KBM-7 (cell line): Measurements from ENCODE around the gene AREG.

Source experiments
- DNase-seq: peaks from one replicate; pipeline ENCODE4 v3.0.0-alpha.2; 2015
- in situ Hi-C: fragments of 300-500 bp; cut with MboI; formaldehyde crosslinking; loops from 2 replicates; pipeline ENCODE4 v1.14.3; 2020; ENCODE audit warnings: low sequenced_read_pairs, low pct_unique_long_range_greater_than_20kb, mixed read lengths

The AREG gene

GRCh38 chr4:74455361-74456055 lies 10.6 kb downstream of the AREG start:
- DNase-seq: no peak
- in situ Hi-C loops: no loop called here

- in situ Hi-C loops: no loop called here
- no peak for DNase-seq
Observed at GRCh38 chr4:74456056-74456744, 11.3 kb downstream of the AREG start.

GRCh38 chr4:74456849-74457395 lies 12.0 kb downstream of the AREG start:
- in situ Hi-C loops: no loop called here
- DNase-seq: no peak

- no peak for DNase-seq
- in situ Hi-C loops: no loop called here
Observed at GRCh38 chr4:74460833-74461232, 15.9 kb downstream of the AREG start.

- in situ Hi-C loops: no loop called here
- no peak for DNase-seq
Observed at GRCh38 chr4:74463123-74463522, 18.2 kb downstream of the AREG start.

- no peak for DNase-seq
- in situ Hi-C loops: no loop called here
Observed at GRCh38 chr4:74464291-74464690, 19.4 kb downstream of the AREG start.

GRCh38 chr4:74466242-74466641 lies 21.3 kb downstream of the AREG start:
- in situ Hi-C loops: no loop called here
- DNase-seq: no peak

GRCh38 chr4:74471264-74471663 lies 26.3 kb downstream of the AREG start:
- in situ Hi-C loops: no loop called here
- no peak for DNase-seq

GRCh38 chr4:74473155-74473811 lies 28.3 kb downstream of the AREG start:
- DNase-seq: no peak
- in situ Hi-C loops: no loop called here

- in situ Hi-C loops: no loop called here
- DNase-seq: no peak
Observed at GRCh38 chr4:74474345-74475090, 29.6 kb downstream of the AREG start.

GRCh38 chr4:74475091-74475800 lies 30.3 kb downstream of the AREG start:
- in situ Hi-C loops: no loop called here
- DNase-seq: no peak

GRCh38 chr4:74475946-74476345 lies 31.0 kb downstream of the AREG start:
- in situ Hi-C loops: no loop called here
- no peak for DNase-seq

GRCh38 chr4:74479009-74479408 lies 34.1 kb downstream of the AREG start:
- in situ Hi-C loops: no loop called here
- no peak for DNase-seq

GRCh38 chr4:74480267-74480666 lies 35.3 kb downstream of the AREG start:
- DNase-seq: no peak
- in situ Hi-C loops: no loop called here

GRCh38 chr4:74481891-74482609 lies 37.1 kb downstream of the AREG start:
- in situ Hi-C loops: no loop called here

GRCh38 chr4:74483226-74483911 lies 38.4 kb downstream of the AREG start:
- in situ Hi-C loops: no loop called here

More at GRCh38 chr4:74481891-74482609, 37.1 kb downstream of the AREG start:
- no peak for DNase-seq

GRCh38 chr4:74486905-74487304 lies 42.0 kb downstream of the AREG start:
- in situ Hi-C loops: no loop called here
- no peak for DNase-seq

More at GRCh38 chr4:74483226-74483911, 38.4 kb downstream of the AREG start:
- DNase-seq: no peak

- in situ Hi-C loops: no loop called here
- DNase-seq: no peak
Observed at GRCh38 chr4:74487771-74488170, 42.8 kb downstream of the AREG start.
